ENCODE measurements around the gene CARS1.

GRCh38 chr11:3030289-3031070, 26.7 kb downstream of the CARS1 start:
- TF ChIP-seq HNRNPH1 (optimal IDR thresholded peaks at IDR 0.05; ENCODE audit: low read depth, low read length) (no peak), MYBL2 (IDR thresholded peaks at IDR 0.05; ENCODE audit: low read depth) (no peak), MYBL2 (CRISPR knock-in tag; IDR thresholded peaks at IDR 0.05; ENCODE audit: borderline replicate concordance) (no peak), CTCF (IDR thresholded peaks at IDR 0.05 in 2 of 3, conservative IDR thresholded peaks at IDR 0.05 in 1 of 3; ENCODE audit: insufficient read depth in 2 of 3, low read depth in 1 of 3, low read length in 3 of 3) (no peak), SMC3 (conservative IDR thresholded peaks at IDR 0.05; ENCODE audit: insufficient read depth, low read depth, low read length) (no peak), ZNF407 (IDR thresholded peaks at IDR 0.05; ENCODE audit: low read depth) (no peak)
